HepG2 (cell line): ENCODE results near the gene TOR4A. TPM values are rescaled to one million over a fixed set of nuclear protein-coding genes. Genes with fewer than 3 reads are reported as not detected.

Experiments
- ATAC-seq: fragments of 200-7000 bp; cut with Tn5 transposase; 3 replicates; pipeline ENCODE4 v1.9.1; 2020; ENCODE audit warnings: mild to moderate bottlenecking, moderate library complexity
- BruUV-seq: library from RNA; stranded (reverse); fragments of 400-500 nt; replicated peaks from 2 replicates; lab custom pipeline; 2021; lab: Mats Ljungman, UMichigan
- CTCF ChIA-PET: fragments of 300-600 bp; formaldehyde crosslinking; extraction: SDS; loops from one replicate; lab custom pipeline; 2021; ENCODE audit warnings: low total read pairs, inconsistent platforms, low intra/inter-chr PET ratio; lab: Yijun Ruan, JAX
- POLR2A ChIA-PET: fragments of 350-600 bp; sonication (Branson Sonifier 250); formaldehyde crosslinking; loops from one replicate; lab custom pipeline; 2020; ENCODE audit warnings: antibody characterized with exemption, inconsistent platforms; lab: Yijun Ruan, JAX
- DNase-seq: peaks from one replicate; pipeline ENCODE4 v3.0.0-alpha.2; 2015; ENCODE audit warnings: low spot score
- FAIRE-seq: peaks from 3 replicates; lab custom pipeline; 2011; peaks lifted over from hg19 to GRCh38; lab: Jason Lieb, UNC
- H2AFZ ChIP-seq: one replicate; pipeline ENCODE4 v1.6.1; 2011; ENCODE audit warnings: low read length, inconsistent platforms
- H3K27ac ChIP-seq: fragments of 300-600 bp; 3 replicates; pipeline ENCODE4 v1.8.0; 2011; ENCODE audit warnings: mixed run types, mild to moderate bottlenecking, mixed read lengths, low read length, inconsistent platforms; ENCODE audit not compliant: insufficient read depth; ENCODE audit errors: extremely low read length
- H3K27me3 ChIP-seq, 2 experiments: fragments of 200-600 bp in 1 of 2; 2 replicates in 1 of 2; 3 replicates in 1 of 2; pipeline versions ENCODE4 v1.6.0 to v1.8.0; 2011; ENCODE audit warnings: low read length in 2 of 2, mild to moderate bottlenecking in 2 of 2, moderate library complexity in 2 of 2, inconsistent platforms in 1 of 2; ENCODE audit not compliant: insufficient read depth in 2 of 2, control insufficient read depth in 1 of 2
- H3K36me3 ChIP-seq, 2 experiments: fragments of 200-600 bp in 1 of 2; replicated peaks in 1 of 2; 2 replicates in 1 of 2; 3 replicates in 1 of 2; pipeline versions ENCODE4 v1.5.1 to v1.8.0; 2011; ENCODE audit warnings: low read length in 2 of 2, inconsistent platforms in 1 of 2; ENCODE audit not compliant: insufficient read depth in 2 of 2, control insufficient read depth in 1 of 2
- H3K4me1 ChIP-seq: 2 replicates; pipeline ENCODE4 v1.5.1; 2012; ENCODE audit warnings: low read length, inconsistent platforms; ENCODE audit not compliant: insufficient read depth
- H3K4me2 ChIP-seq: 2 replicates; pipeline ENCODE4 v1.6.0; 2011; ENCODE audit warnings: low read depth, low read length, inconsistent platforms
- H3K4me3 ChIP-seq, 3 experiments: fragments of 200-600 bp in 1 of 3; sonication (generic), shearing (Covaris generic) in 1 of 3; replicated peaks in 1 of 3; 2 replicates each; pipeline ENCODE4 v1.5.1; 2011 to 2016; ENCODE audit warnings: low read length in 3 of 3, inconsistent platforms in 2 of 3, low read depth in 2 of 3, mild to moderate bottlenecking in 2 of 3, control low read depth in 1 of 3, mixed read lengths in 1 of 3; ENCODE audit not compliant: insufficient read depth in 1 of 3
- H3K79me2 ChIP-seq: one replicate; pipeline ENCODE4 v1.6.1; 2011; ENCODE audit warnings: low read length, inconsistent platforms; ENCODE audit not compliant: insufficient read depth
- H3K9ac ChIP-seq: 2 replicates; pipeline ENCODE4 v1.6.0; 2011; ENCODE audit warnings: mild to moderate bottlenecking, low read depth, low read length, inconsistent platforms; ENCODE audit not compliant: insufficient read depth
- H3K9me3 ChIP-seq: 2 replicates; pipeline ENCODE4 v1.5.1; 2012; ENCODE audit warnings: mild to moderate bottlenecking, low read length
- H4K20me1 ChIP-seq: 2 replicates; pipeline ENCODE4 v1.6.0; 2011; ENCODE audit warnings: inconsistent platforms, mild to moderate bottlenecking, low read length, moderate library complexity; ENCODE audit not compliant: insufficient read depth
- ARID2 ChIP-seq: sonication (generic); formaldehyde crosslinking; IDR thresholded peaks from 2 replicates; pipeline ENCODE4 v1.8.1; 2022; ENCODE audit warnings: mild to moderate bottlenecking, missing genetic modification reagents, borderline replicate concordance
- HDAC1 ChIP-seq: sonication (generic); formaldehyde crosslinking; IDR thresholded peaks from 2 replicates; pipeline ENCODE4 v1.5.1; 2020; ENCODE audit warnings: mild to moderate bottlenecking, missing genetic modification reagents
- MTF1 ChIP-seq: sonication (generic); formaldehyde crosslinking; IDR thresholded peaks from 2 replicates; pipeline ENCODE4 v1.5.0; 2020; ENCODE audit warnings: missing genetic modification reagents
- NFATC3 ChIP-seq: sonication (generic); formaldehyde crosslinking; IDR thresholded peaks from 2 replicates; pipeline ENCODE4 v1.5.1; 2020; ENCODE audit warnings: mild to moderate bottlenecking, missing genetic modification reagents
- RBM22 ChIP-seq: fragments of 200-400 bp; formaldehyde crosslinking; optimal IDR thresholded peaks from 2 replicates; pipeline ENCODE3; 2017; ENCODE audit warnings: mild to moderate bottlenecking, low read length, moderate library complexity
- RFXANK ChIP-seq: IDR thresholded peaks from 2 replicates; pipeline ENCODE4 v1.6.1; 2016
- TCF12 ChIP-seq, 2 experiments: fragments of 450-650 bp in 1 of 2; sonication (generic) in 1 of 2; formaldehyde crosslinking in 1 of 2; IDR thresholded peaks; 2 replicates each; pipeline versions ENCODE4 v1.6.1 to v1.8.0; 2017 to 2022; ENCODE audit warnings: antibody characterized with exemption in 1 of 2, mild to moderate bottlenecking in 1 of 2, missing genetic modification reagents in 1 of 2, moderate library complexity in 1 of 2
- WGBS: methylation state at CpG from one replicate; pipeline ENCODE4 v1.1.6; 2017; ENCODE audit warnings: low lambda C conversion rate; 5-methylcytosine and 5-hydroxymethylcytosine counted together
- in situ Hi-C: cut with HindIII; loops from 2 replicates; pipeline ENCODE4 v1.10.0; 2017; ENCODE audit warnings: low pct_unique_long_range_greater_than_20kb; ENCODE audit not compliant: extremely low pct_ligation_motif_present
- intact Hi-C: fragments of 100-400 bp; cut with micrococcal nuclease; formaldehyde crosslinking; loops from one replicate; pipeline ENCODE4 v1.10.0; 2022; ENCODE audit not compliant: unreplicated experiment
- polyA plus RNA-seq, 8 experiments: library from polyadenylated mRNA; depleted of rRNA in 3 of 8; stranded (reverse) in 7 of 8; unstranded in 1 of 8; fragments of >200 nt; fragmentation: Illumina TruSeq in 4 of 8; extraction: Trizol in 4 of 8; gene quantifications; 2 replicates each; pipeline versions ENCODE4 v1.2.1 to v1.2.3, GENCODE V29; 2011 to 2016; ENCODE audit warnings: low read depth in 4 of 8, missing spikeins in 1 of 8, mixed read lengths in 1 of 8; ENCODE audit not compliant: insufficient read depth in 1 of 8
- total RNA-seq, 5 experiments: library from RNA; depleted of rRNA; stranded (reverse); fragments of >200 nt; fragmentation: Illumina TruSeq; extraction: Trizol; gene quantifications; 2 replicates each; pipeline ENCODE4 v1.2.3, GENCODE V29; 2016; ENCODE audit warnings: low read depth in 1 of 5
- TF ChIP-seq, protein P1 (sequence below): sonication (generic); formaldehyde crosslinking; IDR thresholded peaks from 2 replicates; pipeline ENCODE4 v1.5.1; 2020; ENCODE audit warnings: missing genetic modification reagents, mild to moderate bottlenecking, borderline replicate concordance
- TF ChIP-seq, protein P2 (sequence below): sonication (generic); formaldehyde crosslinking; conservative IDR thresholded peaks from 2 replicates; pipeline ENCODE4 v1.4.0; 2020; ENCODE audit warnings: missing genetic modification reagents
- TF ChIP-seq, protein P3 (sequence below): sonication (generic); formaldehyde crosslinking; IDR thresholded peaks from 2 replicates; pipeline ENCODE4 v1.8.0; 2022; ENCODE audit warnings: mild to moderate bottlenecking, missing genetic modification reagents

Gene TOR4A
- total and polyA plus RNA-seq, 2 of the 13 experiments (the other 11 are each of a cell fraction or from before 2014, with no cell fraction given), result 11.1 to 14.2 TPM

DNA sequence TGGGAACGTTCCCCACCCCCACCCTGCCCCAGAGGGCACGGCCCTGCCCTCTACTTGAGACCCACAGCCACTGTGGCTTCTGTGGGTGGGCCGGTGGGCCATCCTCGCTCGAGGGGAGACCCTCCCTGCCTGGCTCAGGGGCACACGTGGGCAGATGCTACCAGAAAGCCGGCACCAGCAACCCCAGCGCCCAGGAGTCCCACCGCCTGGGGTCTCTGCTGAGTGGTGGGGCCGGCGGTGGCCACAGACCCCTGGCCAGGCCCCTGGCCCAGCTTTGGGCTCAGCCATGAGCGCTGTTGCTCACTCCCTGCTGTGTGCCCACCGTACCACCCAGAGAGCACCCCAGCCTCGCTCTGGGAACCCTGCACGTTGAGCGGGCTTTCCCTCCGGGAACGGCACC lies 41.1 kb downstream of the TOR4A start:
- TF ChIP-seq ARID2 (CRISPR knock-in tag) (0 out of 2 replicates have a peak, but pooled peaks have one; percentile 45), RBM22 (no peak), MTF1 (CRISPR knock-in tag) (no peak), HDAC1 (CRISPR knock-in tag) (peak; percentile 30; the same call in 1 of the 2 replicates)
- FAIRE-seq, result no peak
- CTCF ChIA-PET, result interaction anchor here (0.6 kb wide), 1 partner anchor 32 kb away, joined by 5 read pairs; no protein-coding TSS in a partner anchor

DNA sequence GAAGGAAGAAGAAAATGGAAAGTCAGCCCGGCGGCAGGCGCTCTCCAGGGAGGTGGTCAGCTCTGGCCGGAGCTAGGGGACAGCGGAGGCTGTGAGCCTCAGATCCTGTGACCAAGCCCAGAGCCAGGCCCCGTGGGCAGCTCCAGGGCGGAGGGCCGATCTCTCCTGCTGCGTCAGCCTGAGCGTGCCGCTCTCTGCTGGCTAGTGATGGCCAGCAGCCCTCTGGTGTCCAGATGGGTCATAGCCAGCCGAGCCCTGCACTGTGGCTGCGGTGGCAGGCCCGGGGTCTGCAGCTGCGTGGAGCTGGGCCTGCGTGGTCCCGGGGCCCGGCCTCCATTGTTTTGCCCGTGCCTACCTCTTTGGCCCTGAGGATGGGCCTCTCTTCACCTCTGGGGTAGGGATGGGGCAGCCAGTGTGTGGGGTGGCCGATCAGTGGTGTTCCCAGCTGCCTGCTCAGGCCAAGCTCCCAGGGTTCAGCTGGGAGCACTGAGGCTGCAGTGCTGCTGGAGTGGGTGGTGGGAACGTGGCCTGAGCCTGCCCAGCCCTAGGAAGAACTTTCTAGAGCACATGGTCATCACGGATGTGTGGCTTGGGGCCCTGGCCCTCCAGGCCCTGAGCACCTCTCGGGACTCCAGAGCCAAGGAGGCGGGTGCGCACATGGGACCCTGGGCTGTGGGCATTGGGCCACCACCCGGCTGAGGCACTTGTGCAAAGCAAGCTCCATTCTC lies 41.6 kb downstream of the TOR4A start:
- H3K4me3 ChIP-seq, result no peak overlapping the region; a peak in 1 of 6 replicates
- no peak overlapping the region for H3K27ac ChIP-seq
- CTCF ChIA-PET, result interaction anchor here (0.5 to 0.6 kb wide), 2 partner anchors 19 to 32 kb away, joined by 3 to 5 read pairs; no protein-coding TSS in a partner anchor
- H3K79me2 ChIP-seq, result no peaks in the 10 kb centered on the region
- H3K4me2 ChIP-seq, result peak overlapping the region; percentile 57
- no TSS peak for BruUV-seq
- H4K20me1 ChIP-seq, result peaks cover 4% of the 10 kb centered on the region; the same call in 1 of the 2 replicates
- no peaks in the 10 kb centered on the region for H3K9me3 ChIP-seq
- DNase-seq, result no peak
- no peak overlapping the region for H2AFZ ChIP-seq
- in situ Hi-C loops, result no loop called here
- H3K27me3 ChIP-seq, result peaks cover 13 to 58% of the 10 kb centered on the region in 2 experiments
- WGBS, result 8% methylated on average over 7 of the region's 26 CpGs
- H3K9ac ChIP-seq, result no peak overlapping the region
- no peaks in the 10 kb centered on the region for H3K36me3 ChIP-seq
- peak; percentile 90 for ATAC-seq
- peaks cover 21% of the 10 kb centered on the region for H3K4me1 ChIP-seq
- intact Hi-C loops, result no loop called here
- POLR2A ChIA-PET, result interaction anchor here (0.7 to 1.6 kb wide), 3 partner anchors 11 to 41 kb away, joined by 3 to 5 read pairs (median 4); partner anchors contain the start of genes NRARP and TOR4A
- FAIRE-seq, result no peak
- TF ChIP-seq TCF12 (IDR thresholded peaks at IDR 0.05) (no peak), TCF12 (CRISPR knock-in tag; IDR thresholded peaks at IDR 0.05) (no peak), RFXANK (CRISPR knock-in tag) (no peak), NFATC3 (CRISPR knock-in tag) (no peak)
- TF ChIP-seq, protein P1, sequence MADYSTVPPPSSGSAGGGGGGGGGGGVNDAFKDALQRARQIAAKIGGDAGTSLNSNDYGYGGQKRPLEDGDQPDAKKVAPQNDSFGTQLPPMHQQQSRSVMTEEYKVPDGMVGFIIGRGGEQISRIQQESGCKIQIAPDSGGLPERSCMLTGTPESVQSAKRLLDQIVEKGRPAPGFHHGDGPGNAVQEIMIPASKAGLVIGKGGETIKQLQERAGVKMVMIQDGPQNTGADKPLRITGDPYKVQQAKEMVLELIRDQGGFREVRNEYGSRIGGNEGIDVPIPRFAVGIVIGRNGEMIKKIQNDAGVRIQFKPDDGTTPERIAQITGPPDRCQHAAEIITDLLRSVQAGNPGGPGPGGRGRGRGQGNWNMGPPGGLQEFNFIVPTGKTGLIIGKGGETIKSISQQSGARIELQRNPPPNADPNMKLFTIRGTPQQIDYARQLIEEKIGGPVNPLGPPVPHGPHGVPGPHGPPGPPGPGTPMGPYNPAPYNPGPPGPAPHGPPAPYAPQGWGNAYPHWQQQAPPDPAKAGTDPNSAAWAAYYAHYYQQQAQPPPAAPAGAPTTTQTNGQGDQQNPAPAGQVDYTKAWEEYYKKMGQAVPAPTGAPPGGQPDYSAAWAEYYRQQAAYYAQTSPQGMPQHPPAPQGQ (CRISPR knock-in tag), result no peak
- TF ChIP-seq, protein P2, sequence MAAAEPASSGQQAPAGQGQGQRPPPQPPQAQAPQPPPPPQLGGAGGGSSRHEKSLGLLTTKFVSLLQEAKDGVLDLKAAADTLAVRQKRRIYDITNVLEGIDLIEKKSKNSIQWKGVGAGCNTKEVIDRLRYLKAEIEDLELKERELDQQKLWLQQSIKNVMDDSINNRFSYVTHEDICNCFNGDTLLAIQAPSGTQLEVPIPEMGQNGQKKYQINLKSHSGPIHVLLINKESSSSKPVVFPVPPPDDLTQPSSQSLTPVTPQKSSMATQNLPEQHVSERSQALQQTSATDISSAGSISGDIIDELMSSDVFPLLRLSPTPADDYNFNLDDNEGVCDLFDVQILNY, result no peak
- TF ChIP-seq, protein P3, sequence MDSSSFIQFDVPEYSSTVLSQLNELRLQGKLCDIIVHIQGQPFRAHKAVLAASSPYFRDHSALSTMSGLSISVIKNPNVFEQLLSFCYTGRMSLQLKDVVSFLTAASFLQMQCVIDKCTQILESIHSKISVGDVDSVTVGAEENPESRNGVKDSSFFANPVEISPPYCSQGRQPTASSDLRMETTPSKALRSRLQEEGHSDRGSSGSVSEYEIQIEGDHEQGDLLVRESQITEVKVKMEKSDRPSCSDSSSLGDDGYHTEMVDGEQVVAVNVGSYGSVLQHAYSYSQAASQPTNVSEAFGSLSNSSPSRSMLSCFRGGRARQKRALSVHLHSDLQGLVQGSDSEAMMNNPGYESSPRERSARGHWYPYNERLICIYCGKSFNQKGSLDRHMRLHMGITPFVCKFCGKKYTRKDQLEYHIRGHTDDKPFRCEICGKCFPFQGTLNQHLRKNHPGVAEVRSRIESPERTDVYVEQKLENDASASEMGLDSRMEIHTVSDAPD, result no peak

More for the DNA sequence above, 41.1 kb downstream of the TOR4A start:
- Histone ChIP-seq H2AFZ (no peak overlapping the region), H4K20me1 (peaks cover 4% of the 10 kb centered on the region; the same call in 1 of the 2 replicates), H3K4me3 (no peak overlapping the region), H3K9me3 (no peaks in the 10 kb centered on the region), H3K27me3 (peaks cover 13 to 63% of the 10 kb centered on the region in 2 experiments), H3K4me2 (peak overlapping the region; percentile 57), H3K27ac (no peak overlapping the region), H3K4me1 (peaks cover 27% of the 10 kb centered on the region), H3K9ac (no peak overlapping the region), H3K36me3 (no peaks in the 10 kb centered on the region), H3K79me2 (no peaks in the 10 kb centered on the region)
- ATAC-seq, result peak; percentile 1; the same call in 1 of the 3 replicates
- intact Hi-C loops (no loop called here), in situ Hi-C loops (no loop called here)
- POLR2A ChIA-PET, result interaction anchor here (0.7 to 1.6 kb wide), 3 partner anchors 10 to 41 kb away, joined by 3 to 5 read pairs (median 4); partner anchors contain the start of genes NRARP and TOR4A
- 44% methylated on average over 14 of the region's 18 CpGs for WGBS
- BruUV-seq, result no TSS peak
- DNase-seq, result no peak
